ENCODE measurements around the gene XYLT1. TPM values are rescaled to one million over a fixed set of nuclear protein-coding genes. Genes with fewer than 3 reads are reported as not detected.

Gene XYLT1
- polyA plus RNA-seq, 1 of the 3 experiments (the other 2 are of a cell fraction) = 17.6 TPM

DNA sequence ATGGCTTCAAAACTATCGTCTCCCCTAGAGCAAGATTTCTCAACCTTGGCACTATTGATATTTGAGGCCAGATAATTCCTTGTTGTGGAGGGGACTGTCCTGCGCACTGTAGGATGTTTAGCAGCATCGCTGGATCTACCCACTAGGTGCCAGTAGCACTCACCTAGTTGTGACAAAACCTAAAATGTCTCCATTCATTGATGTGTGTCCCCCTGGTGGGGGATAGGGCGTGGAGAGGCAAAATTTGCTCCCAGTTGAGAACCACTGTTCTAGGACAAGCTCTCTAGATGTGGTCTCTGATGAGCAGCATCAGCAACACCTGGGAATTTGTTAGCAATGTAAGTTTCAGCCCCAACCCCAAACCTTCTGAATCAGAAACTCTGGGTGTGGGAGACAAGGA lies 259.0 kb downstream of the XYLT1 start:
- Histone ChIP-seq H3K4me3 (ENCODE audit: low read depth in 2 of 2, low read length in 1 of 2) (no peak overlapping the region; a peak in 1 of 4 replicates), H3K27ac (ENCODE audit: low read depth in 2 of 2, low read length in 1 of 2) (no peak overlapping the region), H3K9me2 (no peaks in the 10 kb centered on the region), H3K36me3 (replicated peaks in 1 of 2; ENCODE audit: control insufficient read depth in 1 of 2, insufficient read depth in 2 of 2, low read length in 1 of 2) (peaks cover 0 to 38% of the 10 kb centered on the region in 2 experiments), H4K20me1 (ENCODE audit: insufficient read depth) (peaks cover 91% of the 10 kb centered on the region), H3K27me3 (ENCODE audit: insufficient read depth) (no peaks in the 10 kb centered on the region), H3F3A (replicated peaks; ENCODE audit: insufficient read depth) (peaks cover 27% of the 10 kb centered on the region), H3K4me2 (no peak overlapping the region), H3K4me1 (ENCODE audit: control insufficient read depth in 1 of 2, insufficient read depth in 2 of 2, low read depth in 1 of 2, low read length in 1 of 2) (no peaks in the 10 kb centered on the region), H3K79me2 (ENCODE audit: insufficient read depth) (peaks cover 93% of the 10 kb centered on the region), H3K9me3 (no peaks in the 10 kb centered on the region), H3K9ac (no peak overlapping the region), H2AFZ (ENCODE audit: low read depth) (no peak overlapping the region)
- TF ChIP-seq RFX5 (IDR thresholded peaks at IDR 0.05; ENCODE audit: low read length) = no peak
- no peak for TF ChIP-seq ELF1 (IDR thresholded peaks at IDR 0.05)
- TF ChIP-seq TCF12 (IDR thresholded peaks at IDR 0.05) = no peak
- TF ChIP-seq, protein P1, sequence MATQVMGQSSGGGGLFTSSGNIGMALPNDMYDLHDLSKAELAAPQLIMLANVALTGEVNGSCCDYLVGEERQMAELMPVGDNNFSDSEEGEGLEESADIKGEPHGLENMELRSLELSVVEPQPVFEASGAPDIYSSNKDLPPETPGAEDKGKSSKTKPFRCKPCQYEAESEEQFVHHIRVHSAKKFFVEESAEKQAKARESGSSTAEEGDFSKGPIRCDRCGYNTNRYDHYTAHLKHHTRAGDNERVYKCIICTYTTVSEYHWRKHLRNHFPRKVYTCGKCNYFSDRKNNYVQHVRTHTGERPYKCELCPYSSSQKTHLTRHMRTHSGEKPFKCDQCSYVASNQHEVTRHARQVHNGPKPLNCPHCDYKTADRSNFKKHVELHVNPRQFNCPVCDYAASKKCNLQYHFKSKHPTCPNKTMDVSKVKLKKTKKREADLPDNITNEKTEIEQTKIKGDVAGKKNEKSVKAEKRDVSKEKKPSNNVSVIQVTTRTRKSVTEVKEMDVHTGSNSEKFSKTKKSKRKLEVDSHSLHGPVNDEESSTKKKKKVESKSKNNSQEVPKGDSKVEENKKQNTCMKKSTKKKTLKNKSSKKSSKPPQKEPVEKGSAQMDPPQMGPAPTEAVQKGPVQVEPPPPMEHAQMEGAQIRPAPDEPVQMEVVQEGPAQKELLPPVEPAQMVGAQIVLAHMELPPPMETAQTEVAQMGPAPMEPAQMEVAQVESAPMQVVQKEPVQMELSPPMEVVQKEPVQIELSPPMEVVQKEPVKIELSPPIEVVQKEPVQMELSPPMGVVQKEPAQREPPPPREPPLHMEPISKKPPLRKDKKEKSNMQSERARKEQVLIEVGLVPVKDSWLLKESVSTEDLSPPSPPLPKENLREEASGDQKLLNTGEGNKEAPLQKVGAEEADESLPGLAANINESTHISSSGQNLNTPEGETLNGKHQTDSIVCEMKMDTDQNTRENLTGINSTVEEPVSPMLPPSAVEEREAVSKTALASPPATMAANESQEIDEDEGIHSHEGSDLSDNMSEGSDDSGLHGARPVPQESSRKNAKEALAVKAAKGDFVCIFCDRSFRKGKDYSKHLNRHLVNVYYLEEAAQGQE (IDR thresholded peaks at IDR 0.05; ENCODE audit: low read depth, low read length) = no peak
- TF ChIP-seq SMC3 (IDR thresholded peaks at IDR 0.05; ENCODE audit: low read depth, low read length) = peak; percentile 10; the same call in 1 of the 2 replicates
- TF ChIP-seq POLR2AphosphoS5 (IDR thresholded peaks at IDR 0.05; ENCODE audit: low read depth, low read length) = no peak
- TF ChIP-seq, protein P2, sequence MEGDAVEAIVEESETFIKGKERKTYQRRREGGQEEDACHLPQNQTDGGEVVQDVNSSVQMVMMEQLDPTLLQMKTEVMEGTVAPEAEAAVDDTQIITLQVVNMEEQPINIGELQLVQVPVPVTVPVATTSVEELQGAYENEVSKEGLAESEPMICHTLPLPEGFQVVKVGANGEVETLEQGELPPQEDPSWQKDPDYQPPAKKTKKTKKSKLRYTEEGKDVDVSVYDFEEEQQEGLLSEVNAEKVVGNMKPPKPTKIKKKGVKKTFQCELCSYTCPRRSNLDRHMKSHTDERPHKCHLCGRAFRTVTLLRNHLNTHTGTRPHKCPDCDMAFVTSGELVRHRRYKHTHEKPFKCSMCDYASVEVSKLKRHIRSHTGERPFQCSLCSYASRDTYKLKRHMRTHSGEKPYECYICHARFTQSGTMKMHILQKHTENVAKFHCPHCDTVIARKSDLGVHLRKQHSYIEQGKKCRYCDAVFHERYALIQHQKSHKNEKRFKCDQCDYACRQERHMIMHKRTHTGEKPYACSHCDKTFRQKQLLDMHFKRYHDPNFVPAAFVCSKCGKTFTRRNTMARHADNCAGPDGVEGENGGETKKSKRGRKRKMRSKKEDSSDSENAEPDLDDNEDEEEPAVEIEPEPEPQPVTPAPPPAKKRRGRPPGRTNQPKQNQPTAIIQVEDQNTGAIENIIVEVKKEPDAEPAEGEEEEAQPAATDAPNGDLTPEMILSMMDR (IDR thresholded peaks at IDR 0.05) = peak; percentile 37; the same call in 1 of the 2 replicates
- TF ChIP-seq NFIC (IDR thresholded peaks at IDR 0.05; ENCODE audit: borderline replicate concordance) = no peak
- no peak for TF ChIP-seq RCOR1 (IDR thresholded peaks at IDR 0.05; ENCODE audit: low read length)
- no peak for TF ChIP-seq MEF2A (IDR thresholded peaks at IDR 0.05; ENCODE audit: borderline replicate concordance, low read depth)
- TF ChIP-seq TEAD4 (IDR thresholded peaks at IDR 0.05; ENCODE audit: borderline replicate concordance, insufficient read depth) = no peak
- TF ChIP-seq TAF1 (IDR thresholded peaks at IDR 0.05; ENCODE audit: borderline replicate concordance, low read depth, low read length) = no peak
- TF ChIP-seq RAD21 (IDR thresholded peaks at IDR 0.05; ENCODE audit: low read length) = peak; percentile 34; the same call in 1 of the 2 replicates
- TF ChIP-seq, protein P3, sequence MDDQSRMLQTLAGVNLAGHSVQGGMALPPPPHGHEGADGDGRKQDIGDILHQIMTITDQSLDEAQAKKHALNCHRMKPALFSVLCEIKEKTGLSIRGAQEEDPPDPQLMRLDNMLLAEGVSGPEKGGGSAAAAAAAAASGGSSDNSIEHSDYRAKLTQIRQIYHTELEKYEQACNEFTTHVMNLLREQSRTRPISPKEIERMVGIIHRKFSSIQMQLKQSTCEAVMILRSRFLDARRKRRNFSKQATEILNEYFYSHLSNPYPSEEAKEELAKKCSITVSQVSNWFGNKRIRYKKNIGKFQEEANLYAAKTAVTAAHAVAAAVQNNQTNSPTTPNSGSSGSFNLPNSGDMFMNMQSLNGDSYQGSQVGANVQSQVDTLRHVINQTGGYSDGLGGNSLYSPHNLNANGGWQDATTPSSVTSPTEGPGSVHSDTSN (IDR thresholded peaks at IDR 0.05) = no peak
- TF ChIP-seq CHD2 (IDR thresholded peaks at IDR 0.05; ENCODE audit: low read length, partially characterized antibody) = no peak
- TF ChIP-seq JUND (IDR thresholded peaks at IDR 0.05) = no peak
- TF ChIP-seq, protein P4, sequence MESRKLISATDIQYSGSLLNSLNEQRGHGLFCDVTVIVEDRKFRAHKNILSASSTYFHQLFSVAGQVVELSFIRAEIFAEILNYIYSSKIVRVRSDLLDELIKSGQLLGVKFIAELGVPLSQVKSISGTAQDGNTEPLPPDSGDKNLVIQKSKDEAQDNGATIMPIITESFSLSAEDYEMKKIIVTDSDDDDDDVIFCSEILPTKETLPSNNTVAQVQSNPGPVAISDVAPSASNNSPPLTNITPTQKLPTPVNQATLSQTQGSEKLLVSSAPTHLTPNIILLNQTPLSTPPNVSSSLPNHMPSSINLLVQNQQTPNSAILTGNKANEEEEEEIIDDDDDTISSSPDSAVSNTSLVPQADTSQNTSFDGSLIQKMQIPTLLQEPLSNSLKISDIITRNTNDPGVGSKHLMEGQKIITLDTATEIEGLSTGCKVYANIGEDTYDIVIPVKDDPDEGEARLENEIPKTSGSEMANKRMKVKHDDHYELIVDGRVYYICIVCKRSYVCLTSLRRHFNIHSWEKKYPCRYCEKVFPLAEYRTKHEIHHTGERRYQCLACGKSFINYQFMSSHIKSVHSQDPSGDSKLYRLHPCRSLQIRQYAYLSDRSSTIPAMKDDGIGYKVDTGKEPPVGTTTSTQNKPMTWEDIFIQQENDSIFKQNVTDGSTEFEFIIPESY (IDR thresholded peaks at IDR 0.05; ENCODE audit: borderline replicate concordance, low read depth) = no peak
- no peak for TF ChIP-seq GATA2 (CRISPR knock-in tag; IDR thresholded peaks at IDR 0.05)
- no peak for TF ChIP-seq EP300 (IDR thresholded peaks at IDR 0.05; ENCODE audit: borderline replicate concordance in 1 of 2, low read depth in 1 of 2, low read length in 1 of 2)
- TF ChIP-seq YY1 (IDR thresholded peaks at IDR 0.05; ENCODE audit: low read depth) = no peak
- DNase-seq = peak; percentile 21
- ChIA-PET POLR2A (no interaction called here), CTCF (interaction anchor here (1.6 kb wide), 1 partner anchor 17 kb away, joined by 3 read pairs; no protein-coding TSS in a partner anchor)
- 93% methylated on average over 4 of the region's 4 CpGs for WGBS (ENCODE audit: low lambda C conversion rate)

All from SK-N-SH (cell line).